Inflammatory macrophage treated with lipopolysaccharide for 1 hour (primary cell): Measurements from ENCODE around the gene ZNF385A.

Experiments used
- DNase-seq, 2 donors: peaks; one replicate each; pipeline ENCODE4 v3.0.0-alpha.2; 2020 to 2022

The ZNF385A gene

DNA sequence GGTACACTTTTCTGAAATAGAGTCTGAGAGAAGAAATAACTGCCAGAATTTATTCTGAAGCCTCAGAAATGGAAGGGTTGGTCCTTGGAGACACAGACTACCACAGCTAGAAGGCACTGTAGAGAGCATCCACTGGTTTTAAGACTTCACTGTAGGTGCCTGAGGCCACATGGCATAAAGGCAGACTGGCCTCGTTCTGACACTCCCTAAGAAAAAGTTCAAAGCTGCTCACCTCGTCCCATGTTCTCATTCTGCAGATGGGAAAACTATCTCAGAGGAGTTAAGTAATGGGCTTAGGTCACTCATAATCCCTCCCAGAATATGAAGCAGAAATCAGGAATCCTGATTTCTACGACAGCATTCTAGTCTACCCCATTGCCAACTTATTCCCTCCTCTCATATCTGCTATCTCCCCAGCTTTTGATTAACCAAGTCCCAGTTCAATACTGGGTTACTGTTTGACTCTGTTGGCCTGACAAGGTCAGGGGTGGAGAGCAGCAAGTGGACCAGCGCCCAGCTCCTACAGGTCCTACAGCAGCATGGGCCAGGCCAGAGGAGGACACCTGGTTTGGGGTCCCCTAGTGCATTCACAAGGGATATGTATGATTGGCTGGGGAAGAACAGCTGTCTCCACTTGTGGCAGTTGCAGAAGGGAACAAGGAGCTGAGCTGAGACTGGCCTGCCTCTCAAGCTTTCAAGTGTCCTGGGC, 30.8 kb upstream of the ZNF385A start:
- DNase-seq = no peak

DNA sequence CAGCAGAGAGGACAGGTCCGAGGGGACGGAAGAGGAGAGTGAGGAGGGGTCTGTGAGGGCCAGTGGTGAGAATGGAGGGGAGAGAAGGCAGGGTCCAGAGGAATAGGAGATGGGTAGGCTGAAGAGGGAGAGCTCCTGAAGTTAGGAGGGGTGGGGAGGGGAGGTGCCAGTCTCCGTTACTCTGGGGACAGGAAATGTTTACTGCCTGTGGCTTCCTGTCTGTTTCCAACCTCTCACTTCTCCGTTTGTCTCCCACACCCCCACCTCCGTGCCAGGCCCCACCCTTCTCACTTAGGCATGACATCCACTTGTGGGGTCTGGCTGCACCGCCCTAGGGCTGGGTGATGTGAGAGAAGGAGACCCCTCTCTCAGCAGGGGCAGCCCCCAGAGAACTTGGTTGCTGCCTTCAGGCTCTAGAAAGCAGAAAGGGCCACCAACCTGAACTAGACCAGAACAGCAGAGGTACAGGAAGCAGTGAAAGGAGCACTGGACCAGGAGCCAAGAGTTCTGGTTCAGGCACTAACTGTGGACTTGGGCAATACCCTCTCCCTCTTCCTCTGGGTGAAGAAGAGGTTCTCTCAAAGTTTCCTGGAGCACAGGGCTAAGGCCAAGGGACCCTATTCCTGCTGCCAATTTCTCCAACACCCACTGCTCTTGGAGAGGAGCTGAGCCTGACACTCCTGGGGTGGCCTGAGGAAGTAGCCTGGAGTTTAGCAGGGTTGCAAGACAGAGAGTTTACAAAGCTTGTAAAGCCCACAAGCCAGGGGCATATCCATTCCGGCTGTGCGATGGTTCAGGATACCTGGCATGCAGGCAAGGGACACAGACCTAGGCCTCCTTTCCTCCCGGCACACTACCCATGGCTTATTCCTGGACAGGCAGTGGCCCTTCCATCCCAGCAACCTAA, 29.0 kb upstream of the ZNF385A start:
- DNase-seq = peak; percentile 64 to 65

DNA sequence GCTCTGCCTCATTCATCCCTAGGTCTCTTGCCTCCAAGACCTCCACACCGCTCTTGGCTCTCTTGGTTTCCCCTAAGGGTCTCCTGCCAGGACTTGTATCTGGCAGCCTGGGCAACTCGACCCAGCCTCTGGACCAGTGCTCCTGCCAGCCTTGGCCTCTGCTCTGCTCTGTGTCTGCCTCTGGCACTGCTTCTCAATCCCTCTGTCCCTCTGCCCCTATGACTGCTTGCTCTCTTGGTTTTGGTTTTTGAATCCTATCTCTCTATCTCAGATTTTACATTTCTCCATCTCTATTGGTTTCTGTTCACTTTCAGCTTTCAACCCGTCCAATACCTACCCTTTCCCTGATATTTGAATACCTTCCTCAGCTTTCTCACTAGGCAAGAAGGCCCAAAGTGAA, 28.3 kb upstream of the ZNF385A start:
- DNase-seq = no peak

DNA sequence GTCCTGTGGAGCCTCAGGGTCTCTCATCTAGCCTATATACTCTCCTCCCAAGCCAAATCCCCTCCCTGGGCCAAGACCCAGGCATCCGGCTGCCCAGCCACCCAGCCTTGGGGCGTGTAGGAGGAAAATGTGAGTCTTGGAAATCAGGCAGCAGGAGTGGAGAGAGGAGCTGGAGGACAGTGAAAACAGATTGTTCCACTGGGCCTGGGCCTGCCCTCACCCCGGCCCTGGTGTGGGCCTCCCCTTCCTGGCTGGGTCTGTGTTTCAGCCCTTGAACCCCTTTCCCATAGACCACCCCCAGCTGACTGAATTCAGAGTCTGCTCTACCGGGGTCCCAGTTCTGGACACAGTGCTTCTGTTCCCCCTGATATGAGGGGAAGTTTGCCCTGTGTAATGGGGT, 27.8 kb upstream of the ZNF385A start:
- no peak for DNase-seq

DNA sequence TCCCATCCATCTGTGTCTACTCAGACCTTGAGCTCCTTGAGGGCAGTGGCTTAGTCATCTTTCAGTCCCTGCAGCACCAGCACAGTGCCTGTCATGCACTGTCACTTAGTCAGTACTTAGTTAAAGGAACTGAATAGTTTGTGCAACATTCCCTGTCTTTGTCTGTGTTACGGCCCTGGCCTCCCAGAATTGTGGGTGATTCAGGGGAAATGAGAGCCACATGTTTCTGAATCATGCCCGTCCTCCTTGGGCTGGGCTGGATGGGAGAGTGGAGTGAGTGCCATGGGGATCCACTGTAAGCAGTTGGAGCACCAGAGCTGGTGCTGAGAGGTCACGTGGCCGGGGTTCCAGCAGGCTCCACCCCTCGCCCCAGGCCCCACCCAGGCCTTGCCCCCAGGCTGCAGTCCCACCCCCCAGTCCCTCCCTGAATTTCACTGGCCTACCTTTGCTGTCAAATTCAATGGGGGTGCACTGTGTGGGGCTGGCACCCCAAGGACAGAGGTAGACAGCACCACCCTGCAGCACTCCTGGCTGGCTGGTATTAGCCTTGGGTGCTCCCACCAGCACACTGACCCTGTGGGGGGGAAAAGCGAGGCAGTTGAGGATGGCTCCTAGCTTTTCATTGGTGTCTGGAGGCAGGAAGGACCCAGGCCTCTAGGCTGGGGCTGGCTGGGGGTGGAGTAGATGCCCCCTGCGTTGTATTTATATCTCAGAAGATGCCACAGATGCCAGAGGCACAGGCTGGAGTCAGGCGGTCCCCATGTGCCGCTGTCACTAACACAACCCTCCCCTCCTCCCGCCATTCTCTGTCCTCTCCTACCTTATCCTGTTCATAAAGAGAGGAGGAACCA, 27.1 kb upstream of the ZNF385A start:
- peak; percentile 95 to 100 for DNase-seq

DNA sequence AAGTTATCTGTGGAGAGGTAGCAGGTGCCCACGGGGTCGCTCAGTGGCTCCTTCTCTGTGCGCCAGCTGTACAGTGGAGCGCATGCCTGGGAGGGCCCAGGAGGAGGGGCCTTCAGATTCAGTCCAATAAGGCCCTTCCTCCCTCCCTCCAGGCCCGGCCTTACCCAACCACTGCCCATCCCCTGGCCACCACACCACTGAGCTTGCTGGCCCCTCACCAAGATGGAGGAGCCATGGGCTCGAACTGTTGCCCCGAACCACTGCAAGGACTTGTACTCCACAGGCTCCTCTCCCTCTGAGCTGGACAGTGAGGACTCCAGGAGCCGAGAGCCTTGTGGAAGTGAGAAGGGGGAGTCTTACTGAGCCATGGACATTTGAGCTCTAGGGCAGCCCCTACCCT, 24.7 kb upstream of the ZNF385A start:
- DNase-seq = no peak

DNA sequence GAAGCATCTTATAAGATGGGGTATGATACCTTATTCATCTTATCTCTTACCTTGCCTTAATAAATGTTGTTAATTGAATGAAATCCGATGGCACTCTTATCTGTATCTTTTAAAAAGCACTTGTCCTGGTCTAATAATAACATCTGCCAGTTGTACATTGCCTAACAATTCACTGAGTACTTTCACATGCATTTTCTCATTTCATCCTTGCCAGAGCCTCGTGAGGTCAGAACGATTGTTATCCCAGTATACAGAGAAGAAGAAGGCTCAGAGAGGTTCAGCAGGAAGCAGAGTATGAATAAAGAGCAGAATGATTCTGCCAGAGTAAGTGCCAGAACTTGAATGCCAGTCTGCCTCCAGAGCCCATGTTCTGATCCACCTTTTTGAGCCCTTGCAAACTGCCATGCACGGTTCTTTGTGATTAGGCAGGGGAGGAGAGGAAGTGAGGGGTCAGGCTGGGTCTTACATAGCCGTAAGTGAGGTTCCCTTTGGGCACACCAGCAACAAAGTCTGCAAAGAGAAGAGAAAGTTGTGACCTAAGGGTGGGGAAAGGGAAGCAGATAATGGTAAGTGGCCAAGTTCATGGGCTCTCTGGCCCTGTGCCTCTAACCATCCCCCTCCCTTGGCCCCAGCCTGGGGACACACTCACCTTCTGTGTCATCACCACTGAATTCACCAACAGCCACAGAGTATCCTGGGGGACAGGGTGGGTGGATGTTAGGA, 22.8 kb upstream of the ZNF385A start:
- DNase-seq = peak; percentile 51 to 54

DNA sequence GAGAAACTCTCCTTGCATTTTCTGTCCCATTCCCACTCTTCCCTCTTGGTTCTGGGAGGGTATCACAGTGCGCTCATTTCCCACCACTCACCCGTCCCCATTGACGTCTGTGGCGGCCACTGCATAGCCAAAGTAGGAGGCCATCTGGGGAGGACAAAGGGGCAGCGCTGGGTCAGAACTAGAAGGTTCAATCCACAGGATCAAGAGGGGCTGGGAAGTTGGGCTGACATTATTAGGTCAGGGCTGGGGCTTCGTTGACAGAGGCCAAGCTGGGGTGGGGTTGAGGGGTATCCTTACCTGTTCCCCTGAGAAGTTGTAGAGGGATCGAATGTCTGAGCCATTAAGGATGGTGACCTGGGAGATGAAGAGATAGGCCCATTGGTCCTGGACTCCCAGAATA, 21.0 kb upstream of the ZNF385A start:
- DNase-seq = no peak

DNA sequence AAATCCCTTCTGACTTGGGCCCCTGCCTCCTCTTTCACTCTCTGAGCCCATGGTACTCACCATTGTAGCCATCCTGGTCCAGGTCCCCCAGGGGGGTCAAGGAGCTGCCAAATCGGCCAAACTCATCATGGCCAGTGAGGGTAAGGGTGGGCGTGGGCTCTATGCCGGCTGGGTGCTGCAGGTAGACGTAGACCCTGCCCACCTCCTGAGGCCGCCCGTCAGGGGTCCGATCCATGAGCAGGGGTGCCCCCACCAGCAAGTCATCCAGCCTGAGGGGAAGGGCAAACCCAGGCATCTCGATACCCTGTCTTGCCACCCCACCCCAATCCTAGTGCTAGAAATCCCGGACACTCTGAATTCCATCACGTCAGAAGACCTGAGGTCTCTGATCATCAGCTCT, 20.6 kb upstream of the ZNF385A start:
- DNase-seq = no peak

DNA sequence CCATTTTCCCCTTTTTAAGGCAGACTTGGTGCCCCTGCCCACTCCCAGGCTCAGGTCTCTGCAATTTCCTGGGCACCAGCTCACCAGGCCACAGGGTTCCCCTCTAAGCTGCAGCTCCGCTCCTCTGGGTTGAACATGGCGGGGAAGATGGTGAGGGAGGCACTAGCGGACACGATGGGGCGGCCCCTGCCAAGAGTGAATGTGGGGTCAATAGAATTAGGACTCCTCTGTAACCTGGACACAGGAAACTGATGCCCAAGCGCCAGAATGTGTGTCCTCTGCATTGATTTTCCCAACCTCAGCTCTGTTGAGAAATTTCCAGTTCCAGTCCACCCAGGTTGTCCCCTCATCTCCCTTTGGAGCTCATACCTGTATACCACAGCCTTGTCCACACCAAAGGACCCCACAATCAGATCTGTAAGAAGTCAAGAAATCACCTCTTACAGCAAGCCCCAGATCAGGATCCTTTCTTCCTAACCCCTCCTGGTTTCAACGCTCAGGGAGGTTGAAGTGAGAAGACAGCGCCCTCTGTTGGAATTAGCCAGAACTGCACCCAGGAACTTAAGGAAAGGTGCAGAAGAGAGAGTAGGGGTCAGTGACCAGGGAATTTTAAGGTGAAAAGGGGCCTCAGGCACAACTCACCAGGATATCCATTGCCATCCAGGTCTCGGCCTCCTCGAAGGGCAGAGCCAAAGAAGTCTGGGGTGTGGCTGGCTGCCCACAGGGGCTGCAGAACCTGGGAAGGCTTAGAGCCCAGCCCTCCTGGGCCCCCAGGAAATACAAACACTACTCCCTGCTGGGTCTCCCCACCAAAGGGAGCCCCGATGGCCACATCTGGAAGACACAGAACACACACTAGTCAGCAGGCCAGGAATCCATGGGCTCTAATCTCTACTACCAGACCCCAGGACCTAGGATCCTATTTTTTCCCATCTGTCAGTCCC, 19.8 kb upstream of the ZNF385A start:
- DNase-seq = peak; percentile 36 to 90

DNA sequence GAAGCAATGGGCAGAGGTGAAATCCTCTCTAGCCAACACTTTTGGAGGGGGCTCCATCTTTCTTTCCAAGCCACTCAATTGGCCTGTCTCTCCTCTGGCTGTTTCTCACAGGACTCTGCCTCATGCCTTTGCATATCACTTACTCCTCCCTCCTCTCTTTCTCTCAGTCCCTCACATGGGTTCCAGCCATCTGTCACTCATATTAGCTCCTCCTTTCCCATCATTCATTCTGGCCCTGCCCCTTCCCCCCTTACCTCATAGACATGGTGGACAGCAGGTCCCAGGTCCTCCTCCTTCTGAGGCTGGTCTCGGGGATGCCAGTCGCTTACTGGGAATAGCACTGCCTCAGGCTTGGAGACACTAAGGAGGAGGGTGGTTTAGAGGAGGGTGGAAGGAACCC, 16.6 kb upstream of the ZNF385A start:
- no peak for DNase-seq

DNA sequence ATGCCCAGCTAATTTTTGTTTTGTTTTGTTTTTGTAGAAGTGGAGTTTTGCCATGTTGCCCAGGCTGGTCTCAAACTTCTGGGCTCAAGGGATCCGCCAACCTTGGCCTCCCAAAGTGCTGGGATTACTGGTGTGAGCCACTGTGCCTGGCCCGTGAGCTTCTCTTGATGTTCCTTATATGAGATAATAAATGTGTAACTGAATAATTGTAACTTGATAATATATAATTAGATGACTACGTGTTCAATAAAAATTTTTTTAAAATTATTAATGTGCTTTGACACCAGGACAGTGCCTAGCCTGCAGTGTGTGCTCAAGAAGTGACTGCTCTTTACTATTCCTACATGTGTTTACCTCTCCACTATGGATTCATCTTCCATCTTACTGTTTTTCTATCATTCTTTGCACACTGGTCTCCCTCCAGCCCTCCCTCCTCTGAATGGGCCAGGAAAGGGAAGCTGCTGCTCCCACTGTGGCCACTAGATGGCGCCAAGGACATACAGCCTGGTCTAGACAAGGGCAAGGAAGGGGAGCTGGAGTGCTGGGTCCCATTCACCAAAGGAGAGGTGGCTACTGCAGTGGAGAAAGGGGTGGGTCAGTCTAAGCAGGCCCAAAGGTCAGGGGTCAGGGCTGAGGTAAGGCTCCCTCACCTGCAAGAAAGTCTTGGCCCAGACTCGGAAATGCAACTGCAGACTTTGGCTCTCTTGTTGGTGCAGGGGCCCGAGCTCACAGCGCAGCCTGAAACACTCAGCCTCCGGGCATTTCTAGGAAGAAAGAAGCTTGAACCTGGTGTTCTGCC, 14.7 kb upstream of the ZNF385A start:
- DNase-seq = peak; percentile 70 to 98

DNA sequence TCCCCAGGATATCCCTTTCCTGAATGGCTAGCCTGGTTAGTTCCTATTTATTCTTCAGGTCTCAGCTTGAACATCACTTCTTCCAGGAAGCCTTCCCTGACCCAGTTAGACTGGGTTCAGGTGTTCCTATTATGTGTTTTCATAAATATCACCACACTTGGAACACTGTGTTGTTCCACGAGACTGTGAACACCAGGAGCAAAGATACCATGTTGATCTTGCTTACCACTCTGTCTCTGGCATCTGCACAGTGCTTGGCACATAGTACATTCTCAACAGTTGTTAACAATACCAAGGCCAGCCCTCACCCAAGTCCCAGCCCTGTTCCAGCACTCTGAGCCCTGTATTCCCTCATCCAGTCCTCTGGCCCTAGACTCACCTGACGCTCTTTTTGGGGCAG, 13.7 kb upstream of the ZNF385A start:
- DNase-seq = no peak

DNA sequence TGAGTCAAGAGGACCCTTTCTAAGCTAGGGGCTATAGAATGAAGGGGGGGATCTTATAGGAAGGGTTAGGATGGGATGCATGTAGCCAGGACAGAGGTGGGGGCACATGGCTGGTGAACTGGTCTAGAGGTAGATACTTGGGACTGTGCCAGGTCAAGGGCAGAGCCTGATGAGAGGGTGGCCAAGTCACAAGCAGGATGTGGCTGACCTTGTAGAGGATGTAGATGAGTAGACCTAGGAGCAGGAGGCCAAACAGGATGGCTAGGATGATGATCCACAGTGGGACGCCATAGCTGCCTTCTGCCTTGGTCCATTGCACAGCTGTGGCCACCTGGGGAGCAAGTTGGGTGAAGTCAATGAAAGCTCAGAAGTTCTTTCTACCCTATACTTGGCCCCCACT, 12.6 kb upstream of the ZNF385A start:
- DNase-seq = no peak

DNA sequence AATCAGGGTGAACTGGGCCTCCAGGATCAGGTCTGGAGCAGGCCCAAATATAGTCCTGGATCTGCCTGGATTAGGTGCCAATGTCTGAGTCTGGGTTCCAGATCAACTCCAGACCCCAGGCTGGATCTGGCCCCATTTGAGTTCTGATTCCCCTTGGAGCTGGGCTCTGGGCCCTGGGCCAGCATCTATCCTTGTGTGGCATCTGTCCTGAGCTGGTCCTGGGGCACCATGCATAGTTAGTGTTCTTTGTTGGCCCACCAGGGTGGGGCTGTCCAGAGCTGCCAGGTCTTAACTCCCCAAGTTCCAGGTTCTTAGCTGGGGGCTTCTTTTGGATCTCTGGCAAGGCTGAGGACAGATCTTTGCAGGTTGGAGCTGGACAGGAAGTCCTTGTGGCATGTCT, 11.0 kb upstream of the ZNF385A start:
- no peak for DNase-seq

DNA sequence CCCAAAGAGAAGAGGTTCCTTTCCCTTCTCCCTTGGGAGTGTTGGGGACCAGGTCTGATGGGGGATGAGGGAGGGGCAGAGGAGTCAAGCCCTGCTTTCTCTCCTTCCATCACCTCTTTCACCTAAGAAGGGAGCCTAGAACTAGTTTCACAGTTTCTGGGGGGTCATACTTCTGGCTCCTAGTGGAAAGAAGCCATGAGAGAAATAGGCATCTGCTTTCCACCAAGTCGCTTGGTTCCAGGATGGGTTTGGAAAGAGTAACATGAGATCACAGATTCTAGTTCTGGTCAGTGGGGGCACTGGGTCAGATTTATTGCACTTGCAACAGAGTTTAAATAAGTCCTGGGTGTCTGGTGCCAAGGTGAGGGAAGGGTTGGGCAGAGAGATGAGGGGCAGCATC, 10.5 kb upstream of the ZNF385A start:
- DNase-seq = no peak

DNA sequence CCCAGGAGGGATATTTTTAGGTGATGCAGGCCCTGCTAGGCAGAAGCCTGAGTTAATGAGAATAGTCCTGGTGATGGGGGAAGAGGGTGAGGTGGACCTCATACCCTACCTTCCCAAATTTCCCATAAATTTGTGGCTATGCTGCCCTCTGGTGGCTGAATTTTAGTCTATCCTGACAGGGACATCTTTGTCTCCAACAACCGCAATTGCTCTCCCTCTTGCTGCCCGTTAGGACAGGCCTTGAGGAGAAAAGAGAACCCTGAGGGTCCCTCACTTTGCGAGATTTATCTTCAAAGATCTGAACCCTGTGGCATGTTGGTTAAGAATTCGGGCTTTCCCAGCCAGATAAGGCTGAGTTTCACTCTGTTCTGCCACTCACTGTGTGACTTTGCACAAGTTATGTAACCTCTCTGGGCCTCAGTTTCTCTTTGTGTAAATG, 9.8 kb upstream of the ZNF385A start:
- peak; percentile 39 to 90 for DNase-seq

DNA sequence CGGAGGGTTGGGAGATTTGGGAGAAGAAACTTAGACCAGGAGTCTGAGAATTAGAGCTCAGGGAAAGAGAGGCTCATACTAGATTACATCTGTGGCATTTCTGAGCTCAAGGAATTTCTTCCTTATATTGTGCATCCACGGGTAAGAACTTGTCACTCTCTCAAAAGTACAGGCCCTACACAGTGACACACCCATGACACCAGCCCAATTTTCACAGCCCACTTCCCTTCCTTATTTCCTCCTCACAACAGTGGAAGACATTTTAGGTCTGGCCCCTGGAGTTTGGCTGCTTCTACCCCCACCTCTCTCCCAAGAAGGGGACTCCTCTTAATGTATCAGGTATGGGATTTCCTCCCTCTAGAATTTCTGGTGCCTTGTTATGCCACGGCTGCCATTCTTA, 9.2 kb upstream of the ZNF385A start:
- peak; percentile 46 to 63 for DNase-seq

DNA sequence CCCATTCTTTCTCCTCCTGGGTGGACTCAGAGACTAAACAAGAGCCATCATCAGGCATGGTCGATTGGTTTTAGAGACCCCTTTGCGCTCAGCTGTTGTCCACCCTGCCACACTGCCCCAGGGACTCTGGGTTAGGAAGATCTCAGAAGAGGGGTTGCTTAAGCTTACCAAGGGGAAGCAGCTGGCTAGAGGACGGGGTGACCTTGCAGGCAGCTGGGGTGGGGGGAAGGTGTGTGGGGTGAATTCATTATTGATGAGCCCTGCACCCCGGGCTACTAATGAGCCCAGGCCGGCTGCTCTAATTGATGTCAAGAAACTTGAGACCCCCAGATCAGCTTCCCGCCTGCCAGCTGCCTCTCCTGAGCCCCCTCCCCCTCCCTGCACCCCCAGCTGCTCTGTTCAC, 8.7 kb upstream of the ZNF385A start:
- no peak for DNase-seq

DNA sequence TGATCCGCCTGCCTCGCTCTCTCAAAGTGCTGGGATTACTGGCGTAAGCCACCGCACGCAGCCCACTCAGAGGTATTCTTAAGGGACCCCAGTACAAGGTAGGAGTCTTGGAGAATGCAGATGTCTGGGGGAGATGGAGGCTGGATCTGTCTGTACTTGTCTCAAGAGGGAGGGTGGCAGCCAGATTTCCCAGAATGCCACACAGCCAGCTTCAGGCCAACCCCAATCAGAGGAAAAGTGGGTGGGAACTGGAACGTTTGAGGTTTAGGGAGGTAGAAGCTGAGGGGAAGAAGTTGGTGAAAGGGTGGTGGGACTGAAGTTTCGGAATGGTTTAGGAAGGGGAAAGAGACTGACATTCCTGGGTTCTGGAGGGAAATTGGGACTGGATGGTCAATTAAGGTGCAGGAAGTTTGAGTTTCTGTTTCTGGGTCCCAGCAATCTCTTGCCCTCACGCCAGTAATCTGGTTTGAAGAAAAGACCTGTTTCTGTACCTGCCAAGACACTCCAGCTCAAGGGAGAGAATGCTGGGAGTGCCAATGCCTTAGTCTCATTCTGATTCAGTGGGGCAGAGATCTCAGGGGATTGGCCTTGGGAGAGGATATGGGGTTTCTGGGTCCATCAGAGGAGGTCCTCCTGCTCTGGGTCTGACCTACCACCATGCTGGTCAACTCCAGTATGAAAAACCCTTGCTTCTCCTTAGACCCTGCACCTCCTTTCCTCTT, 8.1 kb upstream of the ZNF385A start:
- no peak for DNase-seq
